CD4-positive, alpha-beta T cell treated with Interleukin-10 for 1 hour (primary cell): ENCODE data around the gene EPS8L2.

ENCODE experiments used
- DNase-seq: peaks from one replicate; pipeline ENCODE4 v3.0.0-alpha.2; 2020

Gene EPS8L2

GRCh38 chr11:690738-691633 lies 15.0 kb upstream of the EPS8L2 start:
- DNase-seq, result no peak

GRCh38 chr11:691710-692590 lies 14.1 kb upstream of the EPS8L2 start:
- DNase-seq, result no peak

GRCh38 chr11:692824-693414 lies 13.1 kb upstream of the EPS8L2 start:
- peak; percentile 17 for DNase-seq

- no peak for DNase-seq
Measured at GRCh38 chr11:693415-693831, 12.6 kb upstream of the EPS8L2 start.

GRCh38 chr11:693887-694562 lies 12.0 kb upstream of the EPS8L2 start:
- no peak for DNase-seq

GRCh38 chr11:694563-695287 lies 11.3 kb upstream of the EPS8L2 start, which contains the start of gene DEAF1:
Gene DEAF1, minus strand, starts transcription at chr11:695222. Its CDS starts 175 bp downstream, at chr11:695047.
- DNase-seq, result peak; percentile 99

- DNase-seq, result no peak
Measured at GRCh38 chr11:695288-695537, 10.8 kb upstream of the EPS8L2 start.

GRCh38 chr11:695538-696248 lies 10.3 kb upstream of the EPS8L2 start, which contains the start of gene TMEM80:
Gene TMEM80, plus strand, starts transcription at chr11:695816. Its CDS starts 12 bp downstream, at chr11:695828.
- peak; percentile 99 for DNase-seq

GRCh38 chr11:696955-697491 lies 9.0 kb upstream of the EPS8L2 start:
- DNase-seq, result no peak

GRCh38 chr11:697811-698311 lies 8.2 kb upstream of the EPS8L2 start:
- no peak for DNase-seq

- DNase-seq, result no peak
Measured at GRCh38 chr11:698493-699115, 7.4 kb upstream of the EPS8L2 start.

- no peak for DNase-seq
Measured at GRCh38 chr11:699116-699508, 6.9 kb upstream of the EPS8L2 start.

- no peak for DNase-seq
Measured at GRCh38 chr11:699753-700152, 6.3 kb upstream of the EPS8L2 start.

- DNase-seq, result no peak
Measured at GRCh38 chr11:701741-702461, 4.1 kb upstream of the EPS8L2 start.

GRCh38 chr11:702462-703461 lies 3.3 kb upstream of the EPS8L2 start:
- no peak for DNase-seq

- no peak for DNase-seq
Measured at GRCh38 chr11:703506-703905, 2.5 kb upstream of the EPS8L2 start.

GRCh38 chr11:704228-704674 lies 1.8 kb upstream of the EPS8L2 start:
- DNase-seq, result no peak
